ENCODE results near the gene FKRP. TPM values are rescaled to one million over a fixed set of nuclear protein-coding genes. Genes with fewer than 3 reads are reported as not detected.

The FKRP gene
- total and polyA plus RNA-seq, 2 of the 13 experiments (the other 11 are each of a cell fraction or from before 2014, with no cell fraction given), result 7.3 to 9.8 TPM

GRCh38 chr19:46788262-46788967, 42.6 kb downstream of the FKRP start, which contains the start of gene SLC1A5 (continued):
- no peak for TF ChIP-seq DBP (CRISPR knock-in tag; IDR thresholded peaks at IDR 0.05; ENCODE audit: not compliant biosample characterization)
- no peak; the same call in 1 of the 2 replicates for TF ChIP-seq ZNF639 (CRISPR knock-in tag; conservative IDR thresholded peaks at IDR 0.05)
- peak; percentile 92; the same call in 1 of the 2 replicates for TF ChIP-seq PAX8 (CRISPR knock-in tag; IDR thresholded peaks at IDR 0.05; ENCODE audit: borderline replicate concordance)
- TF ChIP-seq ZBTB26 (CRISPR knock-in tag; IDR thresholded peaks at IDR 0.05; ENCODE audit: borderline replicate concordance), result peak; percentile 86
- peak; percentile 31 for TF ChIP-seq ZNF781 (CRISPR knock-in tag; IDR thresholded peaks at IDR 0.05; ENCODE audit: borderline replicate concordance, not compliant biosample characterization)
- peak; percentile 88 for TF ChIP-seq KDM2A (CRISPR knock-in tag; IDR thresholded peaks at IDR 0.05; ENCODE audit: borderline replicate concordance, low read depth)
- no peak for TF ChIP-seq BATF2 (CRISPR knock-in tag; IDR thresholded peaks at IDR 0.05)
- no peak for TF ChIP-seq ZBTB14 (CRISPR knock-in tag; IDR thresholded peaks at IDR 0.05)
- no peak for TF ChIP-seq ZSCAN31 (CRISPR knock-in tag; IDR thresholded peaks at IDR 0.05; ENCODE audit: low read depth)
- TF ChIP-seq GPN1 (CRISPR knock-in tag; IDR thresholded peaks at IDR 0.05; ENCODE audit: borderline replicate concordance), result no peak
- no peak for TF ChIP-seq HNF4A (CRISPR knock-in tag; IDR thresholded peaks at IDR 0.05)
- peak; percentile 100 for TF ChIP-seq POLR2G (IDR thresholded peaks at IDR 0.05; ENCODE audit: low read depth, low read length)
- no peak for TF ChIP-seq ZFAT (CRISPR knock-in tag; conservative IDR thresholded peaks at IDR 0.05)
- TF ChIP-seq ZKSCAN1 (IDR thresholded peaks at IDR 0.05; ENCODE audit: low read length), result no peak
- TF ChIP-seq JARID2 (CRISPR knock-in tag; IDR thresholded peaks at IDR 0.05; ENCODE audit: insufficient replicate concordance), result peak; percentile 91
- no peak for TF ChIP-seq FOXA1 (IDR thresholded peaks at IDR 0.05)
- peak; percentile 32; the same call in 1 of the 2 replicates for TF ChIP-seq FOXA1 (CRISPR knock-in tag; IDR thresholded peaks at IDR 0.05)
- no peak for TF ChIP-seq CEBPG (CRISPR knock-in tag; IDR thresholded peaks at IDR 0.05)
- TF ChIP-seq ZBTB7A (CRISPR knock-in tag; IDR thresholded peaks at IDR 0.05), result no peak
- no peak for TF ChIP-seq ZNF207 (IDR thresholded peaks at IDR 0.05; ENCODE audit: borderline replicate concordance)
- TF ChIP-seq ZMAT3 (CRISPR knock-in tag; conservative IDR thresholded peaks at IDR 0.05), result peak; percentile 91
- no peak for TF ChIP-seq ZNF597 (CRISPR knock-in tag; IDR thresholded peaks at IDR 0.05)
- TF ChIP-seq GABPA (IDR thresholded peaks at IDR 0.05; ENCODE audit: low read depth, low read length), result peak; percentile 25; the same call in 1 of the 2 replicates
- peak; percentile 74 for TF ChIP-seq GABPA (CRISPR knock-in tag; IDR thresholded peaks at IDR 0.05; ENCODE audit: low read depth)
